Stimulated activated naive CD4-positive, alpha-beta T cell treated with Interleukin-2 at 50 U/mL for 16 hours (primary cell): ENCODE results near the gene CCDC91.
"Not testable (repeated sequence)": the region's sequence is repeated elsewhere in the genome, so short reads cannot be mapped to it uniquely, and the experiment has no call there.

Experiments
- DNase-seq: peaks from one replicate; lab custom pipeline; 2025; lab: John Stamatoyannopoulos, UW

CCDC91 gene

DNA sequence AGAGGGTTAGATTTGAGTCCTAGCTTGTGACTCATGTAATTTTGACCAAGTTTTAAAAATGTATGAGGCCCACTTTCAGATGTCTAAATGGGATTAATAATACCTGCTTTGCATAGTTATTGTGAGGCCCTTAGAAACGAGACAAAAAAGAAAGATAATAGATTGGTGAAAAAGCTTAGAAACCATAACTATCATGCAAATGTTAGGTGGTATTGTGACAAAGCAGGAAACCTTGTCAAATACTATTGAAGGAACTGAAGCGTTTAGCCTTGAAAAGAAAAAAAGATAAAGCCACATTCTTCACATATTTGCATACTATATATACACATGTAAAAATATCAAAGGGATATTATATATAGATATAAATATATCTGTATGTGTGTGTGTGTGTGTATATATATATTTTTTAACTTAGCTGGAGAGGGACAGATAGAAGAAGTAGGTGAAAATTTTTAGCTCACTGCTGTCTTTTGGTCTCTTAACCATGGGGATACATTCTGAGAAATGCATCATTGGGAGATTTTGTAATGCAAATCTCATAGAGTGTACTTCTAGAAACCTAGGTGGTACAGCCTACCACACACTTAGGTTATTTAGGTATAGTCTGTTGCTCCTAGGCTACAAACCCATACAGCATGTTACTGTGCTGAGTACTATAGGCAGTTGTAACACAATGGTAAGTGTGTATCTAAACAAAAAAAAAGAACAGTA lies 270.3 kb downstream of the CCDC91 start:
- no peak for DNase-seq

- DNase-seq: no peak
Measured at GRCh38 chr12:28463396-28463795, 273.1 kb downstream of the CCDC91 start.

DNA sequence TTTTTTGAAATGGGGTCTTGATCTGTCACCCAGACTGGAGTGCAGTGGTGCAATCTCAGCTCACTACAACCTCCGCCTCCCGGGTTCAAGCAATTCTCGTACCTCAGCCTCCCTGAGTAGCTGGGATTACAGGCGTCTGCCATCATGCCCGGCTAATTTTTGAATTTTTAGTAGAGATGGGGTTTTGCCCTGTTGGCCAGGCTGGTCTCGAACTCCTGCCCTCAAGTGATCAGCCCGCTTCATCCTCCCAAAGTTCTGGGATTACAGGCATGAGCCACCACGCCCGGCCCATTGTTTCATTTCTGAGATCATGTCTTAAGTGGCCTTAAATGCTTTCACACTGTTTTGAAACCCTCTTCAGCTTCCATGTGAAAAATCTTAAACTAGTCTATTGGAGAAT lies 281.5 kb downstream of the CCDC91 start:
- not testable (repeated sequence) for DNase-seq

- DNase-seq: not testable (repeated sequence)
Measured at GRCh38 chr12:28476206-28476605, 285.9 kb downstream of the CCDC91 start.

DNA sequence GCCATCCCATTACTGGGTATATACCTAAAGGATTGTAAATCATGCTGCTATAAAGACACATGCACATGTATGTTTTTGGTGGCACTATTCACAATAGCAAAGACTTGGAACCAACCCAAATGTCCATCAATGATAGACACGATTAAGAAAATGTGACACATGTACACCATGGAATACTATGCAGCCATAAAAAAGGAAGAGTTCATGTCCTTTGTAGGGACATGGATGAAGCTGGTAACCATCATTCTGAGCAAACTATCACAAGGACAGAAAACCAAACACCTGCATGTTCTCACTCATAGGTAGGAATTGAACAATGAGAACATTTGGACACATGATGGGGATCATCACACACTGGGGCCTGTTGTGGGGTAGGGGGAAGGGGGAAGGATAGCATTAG lies 288.8 kb downstream of the CCDC91 start:
- DNase-seq: not testable (repeated sequence)

GRCh38 chr12:28479683-28480082 lies 289.4 kb downstream of the CCDC91 start:
- DNase-seq: no peak

GRCh38 chr12:28484156-28484555 lies 293.9 kb downstream of the CCDC91 start:
- DNase-seq: no peak

- DNase-seq: no peak
Measured at GRCh38 chr12:28486521-28486920, 296.3 kb downstream of the CCDC91 start.

GRCh38 chr12:28489246-28489645 lies 299.0 kb downstream of the CCDC91 start:
- no peak for DNase-seq

GRCh38 chr12:28497889-28498411 lies 307.7 kb downstream of the CCDC91 start:
- DNase-seq: no peak

GRCh38 chr12:28498850-28499249 lies 308.6 kb downstream of the CCDC91 start:
- no peak for DNase-seq

DNA sequence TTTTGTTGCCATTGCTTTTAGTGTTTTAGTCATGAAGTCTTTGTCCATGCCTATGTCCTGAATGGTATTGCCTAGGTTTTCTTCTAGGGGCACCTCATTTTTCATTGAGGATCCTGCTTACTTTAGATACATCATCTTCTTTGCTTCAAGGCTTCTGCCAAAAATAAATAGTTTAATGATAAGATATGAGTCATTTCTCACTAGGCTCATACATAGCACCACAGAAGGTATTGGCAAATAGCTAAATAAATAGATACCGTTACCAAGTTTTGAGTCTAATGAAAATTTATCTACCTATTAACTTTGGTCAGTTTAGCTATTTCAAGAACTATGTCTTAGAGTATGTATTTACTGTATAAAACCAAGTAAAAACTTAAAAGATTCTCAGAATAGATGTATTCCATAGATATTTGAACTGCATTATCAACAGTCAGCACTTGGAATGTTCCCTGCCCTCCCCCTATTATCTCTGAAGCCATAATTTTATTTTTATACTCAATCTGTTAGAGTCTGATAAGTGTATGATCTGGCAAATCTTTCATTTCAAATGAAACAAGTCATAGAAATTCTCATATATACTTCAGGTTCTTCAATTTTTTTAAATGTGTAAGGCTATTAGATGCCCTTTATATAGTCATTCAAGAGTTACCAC lies 310.2 kb downstream of the CCDC91 start:
- no peak for DNase-seq

DNA sequence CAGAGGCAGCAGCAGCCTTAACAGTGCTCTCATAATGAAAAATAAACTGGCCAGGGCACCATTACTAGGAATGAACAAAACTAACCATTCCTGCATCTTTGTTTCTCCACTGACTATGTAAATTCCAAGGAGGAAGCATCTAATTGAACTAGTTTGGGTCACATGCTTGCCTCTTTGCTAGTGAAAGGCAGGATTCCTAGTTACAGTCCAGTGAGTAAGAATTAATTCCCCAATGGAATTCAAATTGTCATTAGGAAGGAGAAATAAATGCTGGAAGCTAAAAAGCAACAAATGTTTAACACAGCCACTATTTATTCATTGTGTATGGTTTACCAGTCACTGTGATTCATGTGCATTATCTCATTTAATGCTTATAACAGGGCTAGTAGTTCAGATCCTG lies 316.0 kb downstream of the CCDC91 start:
- no peak for DNase-seq

- no peak for DNase-seq
Measured at GRCh38 chr12:28507033-28507432, 316.8 kb downstream of the CCDC91 start.

GRCh38 chr12:28507867-28508266 lies 317.6 kb downstream of the CCDC91 start:
- DNase-seq: no peak

GRCh38 chr12:28512406-28512805 lies 322.1 kb downstream of the CCDC91 start:
- DNase-seq: no peak

GRCh38 chr12:28512876-28513275 lies 322.6 kb downstream of the CCDC91 start:
- DNase-seq: no peak

DNA sequence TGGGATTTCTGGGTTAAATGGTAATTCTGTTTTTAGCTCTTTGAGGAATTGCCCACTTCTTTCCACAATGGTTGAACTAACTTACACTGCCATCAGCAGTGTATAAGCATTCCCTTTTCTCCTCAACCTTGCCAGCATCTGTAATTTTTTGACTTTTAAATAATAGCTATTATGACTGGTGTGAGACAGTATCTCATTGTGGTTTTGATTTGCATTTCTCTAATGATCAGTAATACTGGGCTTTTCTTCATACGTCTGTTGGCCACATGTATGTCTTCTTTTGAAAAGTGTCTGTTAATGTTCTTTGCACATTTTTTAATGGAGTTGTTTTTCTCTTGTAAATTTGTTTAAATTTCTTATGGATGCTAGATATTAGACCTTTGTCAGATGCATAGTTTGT lies 323.7 kb downstream of the CCDC91 start:
- no peak for DNase-seq

GRCh38 chr12:28517101-28517500 lies 326.8 kb downstream of the CCDC91 start:
- no peak for DNase-seq

- DNase-seq: no peak
Measured at GRCh38 chr12:28527631-28528249, 337.5 kb downstream of the CCDC91 start.

DNA sequence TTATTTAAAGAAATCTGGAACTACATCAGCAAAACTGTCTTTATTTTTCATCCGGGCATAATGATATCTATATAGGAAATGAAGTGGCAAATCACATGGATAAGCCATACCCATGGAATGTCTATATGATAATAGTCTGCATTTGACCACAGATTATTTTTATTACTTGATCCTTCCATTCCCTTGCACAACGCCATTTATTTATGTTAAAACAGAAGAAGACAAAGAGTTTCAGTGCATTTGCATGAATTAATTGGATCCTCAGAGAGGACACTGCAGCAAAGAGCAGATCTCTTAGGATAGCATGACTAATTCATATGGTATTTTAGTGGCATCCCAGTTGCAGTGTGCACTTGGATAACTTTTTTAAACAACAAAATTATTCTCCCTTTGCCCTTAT lies 345.0 kb downstream of the CCDC91 start:
- DNase-seq: no peak

- no peak for DNase-seq
Measured at GRCh38 chr12:28536088-28536487, 345.8 kb downstream of the CCDC91 start.

GRCh38 chr12:28537474-28537873 lies 347.2 kb downstream of the CCDC91 start:
- DNase-seq: no peak
